Muscle of leg (tissue), 11 donors: ENCODE results near the gene TRIM23. TPM values are rescaled to one million over a fixed set of nuclear protein-coding genes. Genes with fewer than 3 reads are reported as not detected.

Experiments used
- DNase-seq: peaks from one replicate; pipeline ENCODE4 v3.0.0; 2013
- H3K27ac ChIP-seq: one replicate; pipeline ENCODE4 v1.5.1; 2013; ENCODE audit warnings: mild to moderate bottlenecking, low read length, control low read depth
- H3K27me3 ChIP-seq: one replicate; pipeline ENCODE4 v1.6.1; 2013; ENCODE audit warnings: low read length; ENCODE audit not compliant: control insufficient read depth, insufficient read depth
- H3K36me3 ChIP-seq: one replicate; pipeline ENCODE4 v1.6.1; 2013; ENCODE audit warnings: low read length; ENCODE audit not compliant: control insufficient read depth, insufficient read depth
- H3K4me1 ChIP-seq: one replicate; pipeline ENCODE4 v1.6.1; 2013; ENCODE audit warnings: low read length; ENCODE audit not compliant: control insufficient read depth, insufficient read depth
- H3K4me3 ChIP-seq: one replicate; pipeline ENCODE4 v1.5.1; 2013; ENCODE audit warnings: low read length, control low read depth
- H3K9me3 ChIP-seq: replicated peaks from 2 replicates; pipeline ENCODE4 v1.6.1; 2013; ENCODE audit warnings: low read depth, low read length; ENCODE audit not compliant: control insufficient read depth
- WGBS: methylation state at CpG from one replicate; pipeline ENCODE4 v1.1.5; 2013; ENCODE audit warnings: missing lambda C conversion rate; ENCODE audit not compliant: insufficient coverage; 5-methylcytosine and 5-hydroxymethylcytosine counted together
- polyA plus RNA-seq, 8 donors: library from polyadenylated mRNA; unstranded; fragments of 120-200 nt; gene quantifications; one replicate each; pipeline versions ENCODE4 v1.2.1 to v1.2.3, GENCODE V29; 2013; ENCODE audit warnings: inconsistent platforms in 1 of 8, low replicate concordance in 1 of 8; ENCODE audit not compliant: insufficient read length in 8 of 8, insufficient read depth in 1 of 8
- total RNA-seq: library from RNA; stranded (reverse); fragments of 120-200 nt; gene quantifications from one replicate; pipeline ENCODE4 v1.2.4, GENCODE V29; 2013

The TRIM23 gene
- total and polyA plus RNA-seq, 9 donors, result 11.8 to 24.1 (median 18.4) TPM

- no CpG with 5 or more reads among the region's 5 CpGs for WGBS
- Histone ChIP-seq H3K4me3 (no peak overlapping the region), H3K9me3 (no peaks in the 10 kb centered on the region), H3K27ac (no peak overlapping the region), H3K36me3 (peaks cover 7% of the 10 kb centered on the region), H3K27me3 (no peaks in the 10 kb centered on the region), H3K4me1 (no peaks in the 10 kb centered on the region)
- no peak for DNase-seq
These were observed 78.0 kb downstream of the TRIM23 start for GRCh38 chr5:65546141-65546540.

GRCh38 chr5:65544473-65544872 lies 79.7 kb downstream of the TRIM23 start:
- Histone ChIP-seq H3K27me3 (no peaks in the 10 kb centered on the region), H3K4me3 (no peak overlapping the region), H3K27ac (no peak overlapping the region), H3K36me3 (peaks cover 4% of the 10 kb centered on the region), H3K9me3 (no peaks in the 10 kb centered on the region), H3K4me1 (no peaks in the 10 kb centered on the region)
- no CpG with 5 or more reads among the region's 4 CpGs for whole genome bisulfite sequencing
- no peak for DNase-seq

- H3K27me3 ChIP-seq, result no peaks in the 10 kb centered on the region
- no peak for DNase-seq
- H3K36me3 ChIP-seq, result peaks cover 2% of the 10 kb centered on the region
- no peaks in the 10 kb centered on the region for H3K4me1 ChIP-seq
- no peak overlapping the region for H3K4me3 ChIP-seq
- H3K9me3 ChIP-seq, result no peaks in the 10 kb centered on the region
- H3K27ac ChIP-seq, result no peak overlapping the region
These were observed 84.3 kb downstream of the TRIM23 start for GRCh38 chr5:65539827-65540226.

Other genes starting within 250 kb of the TRIM23 start
- 3.2 TPM for gene ADAMTS6, start 142.4 kb downstream of the TRIM23 start, total RNA-seq
- 1 to 10 TPM in 5 of 8 donors, under 1 TPM in 3; 0.80 to 2.3 (median 1.3) TPM for gene ADAMTS6, start 142.4 kb downstream of the TRIM23 start, polyA plus RNA-seq
- 14.6 TPM for gene CENPK, start 61.2 kb downstream of the TRIM23 start, total RNA-seq
- 10 to 100 TPM; 11.8 to 21.2 (median 15.9) TPM for gene CENPK, start 61.2 kb downstream of the TRIM23 start, polyA plus RNA-seq
- gene PPWD1, start 61.0 kb downstream of the TRIM23 start, total RNA-seq, result 32.5 TPM
- 10 to 100 TPM; 31.8 to 51.9 (median 38.1) TPM for gene PPWD1, start 61.0 kb downstream of the TRIM23 start, polyA plus RNA-seq
- 2.9 TPM for gene SHLD3, start 694 bp upstream of the TRIM23 start, total RNA-seq
- 1 to 10 TPM; 2.1 to 3.7 (median 2.5) TPM for gene SHLD3, start 694 bp upstream of the TRIM23 start, polyA plus RNA-seq
- 28.9 TPM for gene TRAPPC13, start 694 bp upstream of the TRIM23 start, total RNA-seq
- gene TRAPPC13, start 694 bp upstream of the TRIM23 start, polyA plus RNA-seq, result 10 to 100 TPM; 16.2 to 21.1 (median 19.9) TPM
- 6.6 TPM for gene SGTB, start 97.8 kb upstream of the TRIM23 start, total RNA-seq
- gene SGTB, start 97.8 kb upstream of the TRIM23 start, polyA plus RNA-seq, result 10 to 100 TPM in 1 of 8 donors, 1 to 10 TPM in 7; 6.2 to 11.6 (median 9.5) TPM
- gene NLN, start 97.9 kb upstream of the TRIM23 start, total RNA-seq, result 18.4 TPM
- 10 to 100 TPM; 10.2 to 19.6 (median 16.5) TPM for gene NLN, start 97.9 kb upstream of the TRIM23 start, polyA plus RNA-seq